RWPE2 (cell line): ENCODE measurements around the gene RHBG.

Experiments used
- ATAC-seq: fragments of 200-7000 bp; cut with Tn5 transposase; 3 replicates; pipeline ENCODE4 v1.9.1; 2021; ENCODE audit warnings: low read depth
- DNase-seq: peaks from one replicate; pipeline ENCODE4 v3.0.0-alpha.2; 2020; ENCODE audit warnings: low spot score
- H3K27ac ChIP-seq: fragments of 450-650 bp; 2 replicates; pipeline ENCODE4 v1.5.1; 2017; ENCODE audit warnings: mild to moderate bottlenecking; ENCODE audit not compliant: poor library complexity, severe bottlenecking
- H3K27me3 ChIP-seq: fragments of 250-450 bp; sonication (Bioruptor Pico); 2 replicates; pipeline ENCODE4 v1.5.1; 2021; ENCODE audit warnings: mild to moderate bottlenecking, moderate library complexity; ENCODE audit not compliant: insufficient read depth, poor library complexity, severe bottlenecking
- H3K36me3 ChIP-seq: fragments of 250-450 bp; sonication (Bioruptor Pico); 2 replicates; pipeline ENCODE4 v1.5.1; 2020; ENCODE audit warnings: low read depth, mild to moderate bottlenecking, moderate library complexity
- H3K4me1 ChIP-seq: fragments of 250-450 bp; sonication (Bioruptor Pico); 2 replicates; pipeline ENCODE4 v1.5.1; 2021; ENCODE audit warnings: mild to moderate bottlenecking, moderate library complexity; ENCODE audit not compliant: insufficient read depth, poor library complexity, severe bottlenecking
- H3K4me3 ChIP-seq: fragments of 250-450 bp; sonication (Bioruptor Pico); 2 replicates; pipeline ENCODE4 v1.5.1; 2021; ENCODE audit warnings: mild to moderate bottlenecking, moderate library complexity; ENCODE audit not compliant: severe bottlenecking
- H3K9me3 ChIP-seq: fragments of 250-450 bp; sonication (Bioruptor Pico); 2 replicates; pipeline ENCODE4 v1.5.1; 2021; ENCODE audit warnings: mild to moderate bottlenecking, moderate library complexity; ENCODE audit not compliant: severe bottlenecking
- TF ChIP-seq, protein P1 (sequence below): fragments of 450-650 bp; IDR thresholded peaks from one replicate; pipeline ENCODE4 v1.5.1; 2017; ENCODE audit warnings: mild to moderate bottlenecking, moderate library complexity; ENCODE audit not compliant: poor library complexity, severe bottlenecking

RHBG gene

DNA sequence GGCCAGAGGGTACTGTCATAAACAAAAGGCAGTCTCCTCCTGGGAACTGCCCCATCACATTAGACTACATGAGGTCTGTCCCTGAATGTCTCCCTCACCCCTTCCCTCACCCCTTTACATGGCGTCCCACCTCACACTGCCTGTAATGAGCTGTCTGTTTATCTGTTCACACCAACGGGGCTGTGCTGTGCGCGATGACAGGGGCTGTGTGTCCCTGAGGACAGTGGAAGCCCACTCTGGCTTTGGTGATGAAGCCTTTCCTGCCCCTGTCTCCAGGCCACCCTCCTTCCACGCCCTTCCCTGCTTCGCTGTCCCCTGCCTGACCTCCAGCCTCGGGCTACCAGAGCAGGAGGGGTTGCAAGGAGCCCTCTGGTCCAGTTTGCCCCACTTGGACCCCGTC lies 22.7 kb downstream of the RHBG start:
- Histone ChIP-seq H3K27me3 (no peaks in the 10 kb centered on the region), H3K9me3 (no peaks in the 10 kb centered on the region), H3K4me1 (no peaks in the 10 kb centered on the region), H3K27ac (no peak overlapping the region), H3K4me3 (no peak overlapping the region), H3K36me3 (no peaks in the 10 kb centered on the region)
- TF ChIP-seq, protein P1, sequence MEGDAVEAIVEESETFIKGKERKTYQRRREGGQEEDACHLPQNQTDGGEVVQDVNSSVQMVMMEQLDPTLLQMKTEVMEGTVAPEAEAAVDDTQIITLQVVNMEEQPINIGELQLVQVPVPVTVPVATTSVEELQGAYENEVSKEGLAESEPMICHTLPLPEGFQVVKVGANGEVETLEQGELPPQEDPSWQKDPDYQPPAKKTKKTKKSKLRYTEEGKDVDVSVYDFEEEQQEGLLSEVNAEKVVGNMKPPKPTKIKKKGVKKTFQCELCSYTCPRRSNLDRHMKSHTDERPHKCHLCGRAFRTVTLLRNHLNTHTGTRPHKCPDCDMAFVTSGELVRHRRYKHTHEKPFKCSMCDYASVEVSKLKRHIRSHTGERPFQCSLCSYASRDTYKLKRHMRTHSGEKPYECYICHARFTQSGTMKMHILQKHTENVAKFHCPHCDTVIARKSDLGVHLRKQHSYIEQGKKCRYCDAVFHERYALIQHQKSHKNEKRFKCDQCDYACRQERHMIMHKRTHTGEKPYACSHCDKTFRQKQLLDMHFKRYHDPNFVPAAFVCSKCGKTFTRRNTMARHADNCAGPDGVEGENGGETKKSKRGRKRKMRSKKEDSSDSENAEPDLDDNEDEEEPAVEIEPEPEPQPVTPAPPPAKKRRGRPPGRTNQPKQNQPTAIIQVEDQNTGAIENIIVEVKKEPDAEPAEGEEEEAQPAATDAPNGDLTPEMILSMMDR = no peak
- no peak for ATAC-seq
- no peak for DNase-seq

DNA sequence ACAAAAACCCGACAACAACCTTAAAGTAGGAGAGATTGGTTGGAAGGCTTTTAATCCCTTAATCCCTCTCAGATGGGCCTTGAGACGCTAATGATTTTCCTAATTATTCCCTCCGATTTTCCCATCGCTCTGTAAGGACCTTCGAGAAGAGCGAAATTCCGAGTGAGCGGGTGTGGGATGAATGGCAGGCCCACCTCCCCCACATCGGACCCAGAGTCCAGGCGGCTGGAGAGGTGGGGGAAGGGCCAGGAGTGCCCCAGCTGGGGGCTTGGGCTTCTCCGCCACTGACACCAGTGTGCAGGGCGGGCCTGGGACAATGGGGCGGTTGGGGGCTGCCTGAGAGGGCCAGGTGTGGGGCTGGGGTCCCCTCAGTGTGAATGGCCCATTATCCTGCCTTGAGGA lies 23.4 kb downstream of the RHBG start:
- TF ChIP-seq, protein P1 = no peak
- ATAC-seq = no peak

DNA sequence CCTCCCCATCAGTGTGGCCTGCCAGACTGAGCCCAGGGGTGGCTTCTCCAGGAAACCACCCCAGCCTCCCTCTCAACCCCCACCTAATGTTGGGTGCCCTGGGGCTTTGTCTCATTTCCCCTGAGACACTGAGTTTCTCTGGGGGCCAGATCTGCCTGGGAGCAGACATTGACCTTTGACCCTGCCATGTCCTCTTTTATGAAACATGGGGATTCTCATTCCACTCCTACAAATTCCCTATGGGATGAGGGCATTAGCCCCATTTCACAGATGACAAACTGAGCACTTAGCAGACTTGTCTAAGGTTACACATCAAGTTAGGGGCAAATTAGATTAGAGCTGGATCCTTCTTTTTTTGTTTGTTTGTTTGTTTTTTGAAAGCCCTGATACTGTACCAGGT lies 24.1 kb downstream of the RHBG start:
- H3K27me3 ChIP-seq = no peaks in the 10 kb centered on the region
- no peak overlapping the region for H3K4me3 ChIP-seq
- DNase-seq = no peak
- no peaks in the 10 kb centered on the region for H3K9me3 ChIP-seq
- ATAC-seq = no peak
- no peaks in the 10 kb centered on the region for H3K36me3 ChIP-seq
- TF ChIP-seq, protein P1 = no peak
- no peaks in the 10 kb centered on the region for H3K4me1 ChIP-seq
- no peak overlapping the region for H3K27ac ChIP-seq

More for the DNA sequence above, 23.4 kb downstream of the RHBG start:
- Histone ChIP-seq H3K4me1 (no peaks in the 10 kb centered on the region), H3K27ac (no peak overlapping the region), H3K27me3 (no peaks in the 10 kb centered on the region), H3K36me3 (no peaks in the 10 kb centered on the region), H3K9me3 (no peaks in the 10 kb centered on the region), H3K4me3 (no peak overlapping the region)
- no peak for DNase-seq

DNA sequence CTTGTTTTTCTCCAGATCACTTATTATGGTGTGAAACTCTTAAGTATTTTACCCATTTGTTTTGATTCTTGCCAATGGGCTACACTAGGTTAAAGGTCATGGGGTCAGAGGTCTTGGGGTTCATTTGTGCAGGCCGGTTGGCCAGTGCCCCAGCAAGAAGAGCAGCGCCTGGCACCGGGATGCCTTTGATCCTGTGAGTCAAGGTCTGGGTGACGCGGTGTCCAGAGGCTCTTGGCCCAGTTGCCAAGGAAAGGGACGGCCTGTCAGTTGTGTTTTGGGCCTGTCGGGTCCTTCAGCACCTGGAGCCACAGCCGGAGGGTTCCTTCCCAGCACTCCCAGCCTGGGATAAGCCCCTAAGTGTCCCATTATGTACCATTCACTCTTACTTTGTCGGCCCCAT lies 25.1 kb downstream of the RHBG start:
- no peak for ATAC-seq
- no peaks in the 10 kb centered on the region for H3K27me3 ChIP-seq
- TF ChIP-seq, protein P1 = no peak

DNA sequence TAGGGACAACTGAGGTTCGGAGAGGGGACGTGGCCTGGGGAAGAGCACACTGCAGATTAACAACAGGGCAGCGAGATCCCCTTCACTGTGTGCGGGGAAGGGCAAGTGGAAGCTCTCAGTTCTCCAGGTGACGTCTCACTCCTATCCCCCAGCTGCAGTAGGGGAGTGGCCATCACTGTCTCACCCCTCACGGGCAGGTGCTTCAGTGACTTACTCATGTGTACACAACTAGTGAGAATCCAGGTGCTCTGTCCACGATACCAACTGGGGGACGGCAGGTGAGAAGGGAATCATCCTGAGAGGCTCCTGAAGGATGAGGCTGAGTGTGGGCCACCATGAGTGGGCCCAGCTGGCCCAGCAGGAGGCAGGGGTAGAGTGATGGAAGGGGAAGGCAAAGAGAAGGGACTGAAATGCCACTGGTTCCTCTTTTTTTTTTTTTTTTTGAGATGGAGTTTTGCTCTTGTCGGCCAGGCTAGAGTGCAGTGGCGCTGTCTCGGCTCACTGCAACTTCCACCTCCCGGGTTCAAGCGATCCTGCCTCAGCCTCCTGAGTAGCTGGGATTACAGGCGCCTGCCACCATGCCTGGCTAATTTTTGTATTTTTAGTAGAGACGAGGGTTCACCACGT lies 25.9 kb downstream of the RHBG start:
- H3K9me3 ChIP-seq = peaks cover 2% of the 10 kb centered on the region
- H3K36me3 ChIP-seq = no peaks in the 10 kb centered on the region
- no peaks in the 10 kb centered on the region for H3K27me3 ChIP-seq
- TF ChIP-seq, protein P1 = no peak
- H3K4me3 ChIP-seq = no peak overlapping the region
- H3K4me1 ChIP-seq = no peaks in the 10 kb centered on the region
- ATAC-seq (no peak), DNase-seq (no peak)
- H3K27ac ChIP-seq = no peak overlapping the region

More for the DNA sequence above, 25.1 kb downstream of the RHBG start:
- H3K4me1 ChIP-seq = no peaks in the 10 kb centered on the region
- peaks cover 2% of the 10 kb centered on the region for H3K9me3 ChIP-seq
- DNase-seq = no peak
- no peaks in the 10 kb centered on the region for H3K36me3 ChIP-seq
- no peak overlapping the region for H3K4me3 ChIP-seq
- H3K27ac ChIP-seq = no peak overlapping the region
